GM23248 (cell line): Measurements from ENCODE around the gene P2RY11. TPM values are rescaled to one million over a fixed set of nuclear protein-coding genes. Genes with fewer than 3 reads are reported as not detected.

Experiments used
- DNase-seq: peaks from one replicate; pipeline ENCODE4 v3.0.0-alpha.2; 2015
- H2AFZ ChIP-seq: fragments of 200-600 bp; sonication (generic); 2 replicates; pipeline ENCODE4 v1.6.1; 2016; ENCODE audit warnings: antibody characterized with exemption
- H3F3A ChIP-seq: fragments of 200-600 bp; sonication (generic); 2 replicates; pipeline ENCODE4 v1.6.1; 2016; ENCODE audit warnings: mild to moderate bottlenecking, antibody characterized with exemption, mixed run types; ENCODE audit not compliant: insufficient read depth
- H3K27ac ChIP-seq: fragments of 200-600 bp; sonication (generic); 2 replicates; pipeline ENCODE4 v1.5.1; 2016; ENCODE audit warnings: mild to moderate bottlenecking
- H3K27me3 ChIP-seq: fragments of 200-600 bp; sonication (generic); replicated peaks from 2 replicates; pipeline ENCODE4 v1.6.1; 2016; ENCODE audit warnings: mild to moderate bottlenecking; ENCODE audit not compliant: insufficient read depth
- H3K36me3 ChIP-seq: fragments of 200-600 bp; sonication (generic); 2 replicates; pipeline ENCODE4 v1.6.1; 2016; ENCODE audit warnings: low read depth, mild to moderate bottlenecking
- H3K4me1 ChIP-seq: fragments of 200-600 bp; sonication (generic); 2 replicates; pipeline ENCODE4 v1.6.1; 2016; ENCODE audit warnings: mild to moderate bottlenecking; ENCODE audit not compliant: insufficient read depth
- H3K4me2 ChIP-seq: fragments of 200-600 bp; sonication (generic); one replicate; pipeline ENCODE4 v1.6.1; 2016; ENCODE audit warnings: mild to moderate bottlenecking; ENCODE audit not compliant: unreplicated experiment
- H3K4me3 ChIP-seq: fragments of 200-600 bp; sonication (generic); 2 replicates; pipeline ENCODE4 v1.5.1; 2016; ENCODE audit warnings: mild to moderate bottlenecking
- H3K79me2 ChIP-seq: fragments of 200-600 bp; sonication (generic); 2 replicates; pipeline ENCODE4 v1.6.1; 2016; ENCODE audit warnings: mild to moderate bottlenecking; ENCODE audit not compliant: insufficient read depth
- H3K9ac ChIP-seq: fragments of 200-600 bp; sonication (generic); 2 replicates; pipeline ENCODE4 v1.6.1; 2016; ENCODE audit warnings: mild to moderate bottlenecking
- H3K9me2 ChIP-seq: fragments of 200-600 bp; sonication (generic); 2 replicates; pipeline ENCODE4 v1.6.1; 2016; ENCODE audit warnings: mixed run types, mild to moderate bottlenecking, moderate library complexity; ENCODE audit not compliant: insufficient read depth
- H3K9me3 ChIP-seq: fragments of 200-600 bp; sonication (generic); one replicate; pipeline ENCODE4 v1.6.1; 2017; ENCODE audit warnings: low read depth
- H4K20me1 ChIP-seq: fragments of 200-600 bp; sonication (generic); 2 replicates; pipeline ENCODE4 v1.6.0; 2016; ENCODE audit not compliant: insufficient read depth
- EZH2 ChIP-seq: fragments of 200-600 bp; sonication (generic); IDR thresholded peaks from 2 replicates; pipeline ENCODE4 v1.6.1; 2018; ENCODE audit warnings: antibody characterized with exemption, mild to moderate bottlenecking; ENCODE audit not compliant: insufficient read depth, poor library complexity, severe bottlenecking
- EZH2phosphoT487 ChIP-seq: fragments of 200-600 bp; sonication (generic); IDR thresholded peaks from 2 replicates; pipeline ENCODE4 v1.6.1; 2018; ENCODE audit warnings: antibody characterized with exemption, moderate library complexity, mild to moderate bottlenecking, low read depth; ENCODE audit not compliant: insufficient read depth
- WGBS, 2 experiments: methylation state at CpG; one replicate each; pipeline ENCODE4 v1.1.6; 2015 to 2017; ENCODE audit warnings: low lambda C conversion rate in 2 of 2, low coverage in 1 of 2; ENCODE audit errors: missing lambda C conversion rate in 2 of 2; 5-methylcytosine and 5-hydroxymethylcytosine counted together
- in situ Hi-C: fragments of 300-500 bp; cut with MboI; formaldehyde crosslinking; loops from 2 replicates; pipeline ENCODE4 v1.15.0; 2020
- polyA plus RNA-seq: library from polyadenylated mRNA; unstranded; fragments of >200 nt; fragmentation: Nextera tagmentation; extraction: Ambion mirVana; gene quantifications from 2 replicates; pipeline ENCODE4 v1.2.1, GENCODE V29; 2016
- total RNA-seq: library from RNA; depleted of rRNA; stranded (reverse); fragments of >200 nt; shearing (Covaris generic); gene quantifications from 2 replicates; pipeline ENCODE4 v1.2.3, GENCODE V29; 2014

The P2RY11 gene
- total and polyA plus RNA-seq, 2 experiments from 2014 or later, result 2.8 to 6.3 TPM

GRCh38 chr19:10116085-10116865 lies 4.8 kb downstream of the P2RY11 start:
- Histone ChIP-seq H3K27ac (no peak overlapping the region), H3K79me2 (peaks cover 34% of the 10 kb centered on the region), H3K36me3 (peaks cover 6% of the 10 kb centered on the region; the same call in 1 of the 2 replicates), H3K4me1 (peaks cover 8% of the 10 kb centered on the region), H3K4me2 (no peak overlapping the region), H4K20me1 (no peaks in the 10 kb centered on the region), H3K27me3 (no peaks in the 10 kb centered on the region), H3F3A (peaks cover 35% of the 10 kb centered on the region), H2AFZ (no peak overlapping the region), H3K4me3 (no peak overlapping the region), H3K9ac (no peak overlapping the region), H3K9me2 (no peaks in the 10 kb centered on the region), H3K9me3 (no peaks in the 10 kb centered on the region)
- no peak for TF ChIP-seq EZH2
- no peak for TF ChIP-seq EZH2phosphoT487
- WGBS, 2 experiments, result 88% methylated on average over 31 to 35 of the region's 35 CpGs
- DNase-seq, result peak; percentile 16
- in situ Hi-C loops, result no loop called here

GRCh38 chr19:10116866-10117616 lies 5.5 kb downstream of the P2RY11 start:
- Histone ChIP-seq H3K36me3 (peaks cover 6% of the 10 kb centered on the region; the same call in 1 of the 2 replicates), H3K9me3 (no peaks in the 10 kb centered on the region), H3K4me3 (no peak overlapping the region), H3F3A (peaks cover 36% of the 10 kb centered on the region), H3K9me2 (no peaks in the 10 kb centered on the region), H4K20me1 (no peaks in the 10 kb centered on the region), H2AFZ (no peak overlapping the region), H3K9ac (no peak overlapping the region), H3K4me2 (no peak overlapping the region), H3K27ac (no peak overlapping the region), H3K4me1 (peaks cover 15% of the 10 kb centered on the region), H3K79me2 (peaks cover 34% of the 10 kb centered on the region), H3K27me3 (no peaks in the 10 kb centered on the region)
- no peak for TF ChIP-seq EZH2phosphoT487
- TF ChIP-seq EZH2, result no peak
- in situ Hi-C loops, result no loop called here
- DNase-seq, result no peak
- 89 to 90% methylated on average over 19 to 21 of the region's 21 CpGs for WGBS, 2 experiments

- Histone ChIP-seq H3K4me2 (peak overlapping the region; percentile 93), H3K9ac (peak overlapping the region; percentile 96), H3K36me3 (peaks cover 6% of the 10 kb centered on the region; the same call in 1 of the 2 replicates), H3K27ac (peak overlapping the region; percentile 91), H3K9me3 (no peaks in the 10 kb centered on the region), H2AFZ (no peak overlapping the region), H3K4me1 (peaks cover 14% of the 10 kb centered on the region), H3K4me3 (peak overlapping the region; percentile 98), H3K27me3 (no peaks in the 10 kb centered on the region), H3F3A (peaks cover 32% of the 10 kb centered on the region), H3K9me2 (no peaks in the 10 kb centered on the region), H3K79me2 (peaks cover 34% of the 10 kb centered on the region), H4K20me1 (no peaks in the 10 kb centered on the region)
- no peak for TF ChIP-seq EZH2
- TF ChIP-seq EZH2phosphoT487, result no peak
- in situ Hi-C loops, result no loop called here
- DNase-seq, result peak; percentile 69
- WGBS, 2 experiments, result 41 to 46% methylated on average over 11 to 12 of the region's 12 CpGs
Measured at GRCh38 chr19:10118960-10119359, 7.5 kb downstream of the P2RY11 start.

GRCh38 chr19:10120538-10121189 lies 9.2 kb downstream of the P2RY11 start:
- no peaks in the 10 kb centered on the region for H3K9me2 ChIP-seq
- H3K9me3 ChIP-seq, result no peaks in the 10 kb centered on the region
- peak; percentile 96 for DNase-seq
- H3K4me2 ChIP-seq, result peak overlapping the region; percentile 93
- in situ Hi-C loops, result no loop called here
- peaks cover 32% of the 10 kb centered on the region for H3F3A ChIP-seq
- H2AFZ ChIP-seq, result peak overlapping the region; percentile 69
- peaks cover 34% of the 10 kb centered on the region for H3K79me2 ChIP-seq
- H3K27me3 ChIP-seq, result no peaks in the 10 kb centered on the region
- 2 to 4% methylated on average over 9 of the region's 9 CpGs for WGBS, 2 experiments
- peaks cover 14% of the 10 kb centered on the region for H3K4me1 ChIP-seq
- peaks cover 6% of the 10 kb centered on the region; the same call in 1 of the 2 replicates for H3K36me3 ChIP-seq
- H4K20me1 ChIP-seq, result no peaks in the 10 kb centered on the region
- H3K4me3 ChIP-seq, result peak overlapping the region; percentile 98
- H3K9ac ChIP-seq, result peak overlapping the region; percentile 96
- TF ChIP-seq EZH2phosphoT487 (no peak), EZH2 (no peak)
- H3K27ac ChIP-seq, result peak overlapping the region; percentile 91
